PFSK-1 (cell line): Measurements from ENCODE around the gene RBM33.

ENCODE experiments used
- FOXP2 ChIP-seq: optimal IDR thresholded peaks from 2 replicates; pipeline ENCODE3; 2011; ENCODE audit warnings: borderline replicate concordance, control low read depth, inconsistent platforms; ENCODE audit not compliant: insufficient read depth; ENCODE audit errors: extremely low read length, extremely low read depth
- POLR2AphosphoS5 ChIP-seq: IDR thresholded peaks from 2 replicates; pipeline ENCODE4 v1.6.1; 2012; ENCODE audit warnings: low read depth, mild to moderate bottlenecking, control low read depth, low read length, moderate library complexity
- SIN3A ChIP-seq: IDR thresholded peaks from 2 replicates; pipeline ENCODE4 v1.6.1; 2012; ENCODE audit warnings: mild to moderate bottlenecking, low read length, moderate library complexity, borderline replicate concordance; ENCODE audit not compliant: insufficient read depth
- TAF1 ChIP-seq: IDR thresholded peaks from 2 replicates; pipeline ENCODE4 v1.6.1; 2012; ENCODE audit warnings: low read length, control low read depth, borderline replicate concordance; ENCODE audit not compliant: insufficient read depth
- TF ChIP-seq, protein P1 (sequence below), 2 experiments: IDR thresholded peaks; 2 replicates each; pipeline versions ENCODE4 v1.6.1 to v1.8.0; 2011 to 2012; ENCODE audit warnings: low read depth in 2 of 2, low read length in 2 of 2, control low read depth in 1 of 2, inconsistent platforms in 1 of 2, mild to moderate bottlenecking in 1 of 2, moderate library complexity in 1 of 2; ENCODE audit not compliant: insufficient read depth in 1 of 2

Gene RBM33

DNA sequence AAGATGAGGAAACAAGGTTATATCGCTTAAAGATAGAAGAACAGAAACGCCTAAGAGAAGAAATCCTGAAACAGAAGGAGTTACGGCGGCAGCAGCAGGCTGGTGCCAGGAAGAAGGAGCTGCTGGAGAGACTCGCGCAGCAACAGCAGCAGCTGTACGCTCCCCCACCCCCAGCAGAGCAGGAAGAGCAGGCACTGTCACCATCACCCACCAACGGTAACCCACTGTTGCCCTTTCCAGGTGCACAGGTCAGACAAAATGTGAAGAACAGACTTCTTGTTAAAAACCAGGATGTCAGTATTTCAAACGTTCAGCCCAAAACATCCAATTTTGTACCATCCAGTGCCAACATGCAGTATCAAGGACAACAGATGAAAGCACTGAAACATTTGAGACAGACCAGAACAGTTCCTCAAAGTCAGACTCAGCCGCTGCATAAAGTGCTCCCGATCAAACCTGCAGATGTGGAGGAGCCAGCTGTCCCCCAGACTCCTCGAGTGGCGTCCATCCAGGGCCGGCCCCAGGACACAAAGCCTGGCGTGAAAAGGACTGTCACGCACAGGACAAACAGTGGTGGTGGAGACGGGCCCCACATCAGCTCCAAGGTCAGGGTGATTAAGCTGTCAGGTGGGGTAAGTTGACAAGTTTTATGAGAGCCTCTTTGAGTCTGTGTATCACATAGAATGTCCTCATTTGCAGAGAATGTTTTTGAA lies 100.7 kb downstream of the RBM33 start:
- TF ChIP-seq, protein P1, sequence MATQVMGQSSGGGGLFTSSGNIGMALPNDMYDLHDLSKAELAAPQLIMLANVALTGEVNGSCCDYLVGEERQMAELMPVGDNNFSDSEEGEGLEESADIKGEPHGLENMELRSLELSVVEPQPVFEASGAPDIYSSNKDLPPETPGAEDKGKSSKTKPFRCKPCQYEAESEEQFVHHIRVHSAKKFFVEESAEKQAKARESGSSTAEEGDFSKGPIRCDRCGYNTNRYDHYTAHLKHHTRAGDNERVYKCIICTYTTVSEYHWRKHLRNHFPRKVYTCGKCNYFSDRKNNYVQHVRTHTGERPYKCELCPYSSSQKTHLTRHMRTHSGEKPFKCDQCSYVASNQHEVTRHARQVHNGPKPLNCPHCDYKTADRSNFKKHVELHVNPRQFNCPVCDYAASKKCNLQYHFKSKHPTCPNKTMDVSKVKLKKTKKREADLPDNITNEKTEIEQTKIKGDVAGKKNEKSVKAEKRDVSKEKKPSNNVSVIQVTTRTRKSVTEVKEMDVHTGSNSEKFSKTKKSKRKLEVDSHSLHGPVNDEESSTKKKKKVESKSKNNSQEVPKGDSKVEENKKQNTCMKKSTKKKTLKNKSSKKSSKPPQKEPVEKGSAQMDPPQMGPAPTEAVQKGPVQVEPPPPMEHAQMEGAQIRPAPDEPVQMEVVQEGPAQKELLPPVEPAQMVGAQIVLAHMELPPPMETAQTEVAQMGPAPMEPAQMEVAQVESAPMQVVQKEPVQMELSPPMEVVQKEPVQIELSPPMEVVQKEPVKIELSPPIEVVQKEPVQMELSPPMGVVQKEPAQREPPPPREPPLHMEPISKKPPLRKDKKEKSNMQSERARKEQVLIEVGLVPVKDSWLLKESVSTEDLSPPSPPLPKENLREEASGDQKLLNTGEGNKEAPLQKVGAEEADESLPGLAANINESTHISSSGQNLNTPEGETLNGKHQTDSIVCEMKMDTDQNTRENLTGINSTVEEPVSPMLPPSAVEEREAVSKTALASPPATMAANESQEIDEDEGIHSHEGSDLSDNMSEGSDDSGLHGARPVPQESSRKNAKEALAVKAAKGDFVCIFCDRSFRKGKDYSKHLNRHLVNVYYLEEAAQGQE (IDR thresholded peaks at IDR 0.05; ENCODE audit: insufficient read depth in 1 of 2, low read depth in 2 of 2, low read length in 2 of 2) = no peak
- TF ChIP-seq FOXP2 (no peak), POLR2AphosphoS5 (no peak), SIN3A (no peak), TAF1 (no peak)

DNA sequence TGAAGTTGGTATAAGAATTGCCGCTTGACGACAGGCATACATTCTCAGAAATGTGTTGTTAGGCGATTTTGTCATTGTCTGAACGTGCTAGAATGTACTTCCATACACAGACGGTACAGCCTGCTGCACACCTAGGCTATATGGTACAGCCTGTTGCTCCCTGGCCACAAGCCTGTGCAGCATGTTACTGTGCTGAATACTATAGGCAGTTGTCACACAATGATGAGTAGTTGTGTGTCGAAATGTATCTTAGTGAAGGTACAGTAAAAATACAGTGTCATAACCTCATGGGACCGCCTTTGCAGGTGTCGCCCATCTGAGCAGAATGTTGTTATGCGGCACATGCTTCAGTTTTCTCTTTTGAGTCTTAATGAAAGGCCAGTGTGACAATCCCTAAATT lies 101.3 kb downstream of the RBM33 start:
- TF ChIP-seq TAF1 = no peak
- TF ChIP-seq FOXP2 = no peak
- no peak for TF ChIP-seq SIN3A
- TF ChIP-seq, protein P1 (IDR thresholded peaks at IDR 0.05; ENCODE audit: insufficient read depth in 1 of 2, low read depth in 2 of 2, low read length in 2 of 2) = no peak
- no peak for TF ChIP-seq POLR2AphosphoS5

DNA sequence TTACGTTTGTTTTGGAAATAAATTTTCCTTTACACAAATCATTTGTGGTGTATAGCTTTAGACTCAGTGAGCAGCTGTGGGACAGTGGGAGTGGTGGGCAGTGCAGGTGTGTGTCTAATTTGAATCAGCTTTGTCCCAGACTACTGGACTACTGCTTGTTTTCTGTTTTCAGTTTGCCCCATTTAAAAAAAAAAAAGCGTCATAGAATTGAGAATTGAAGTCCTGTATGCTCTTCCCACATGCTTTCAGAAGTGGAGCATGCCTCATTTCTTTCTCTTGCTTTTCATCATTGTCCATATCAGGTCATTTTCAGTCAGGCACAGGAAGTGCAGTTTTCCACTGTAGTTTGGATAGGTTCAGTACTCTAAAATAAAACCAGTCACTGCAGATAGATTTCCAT lies 101.7 kb downstream of the RBM33 start:
- TF ChIP-seq, protein P1 (IDR thresholded peaks at IDR 0.05; ENCODE audit: insufficient read depth in 1 of 2, low read depth in 2 of 2, low read length in 2 of 2) = no peak
- TF ChIP-seq SIN3A (no peak), TAF1 (no peak), POLR2AphosphoS5 (no peak), FOXP2 (no peak)

DNA sequence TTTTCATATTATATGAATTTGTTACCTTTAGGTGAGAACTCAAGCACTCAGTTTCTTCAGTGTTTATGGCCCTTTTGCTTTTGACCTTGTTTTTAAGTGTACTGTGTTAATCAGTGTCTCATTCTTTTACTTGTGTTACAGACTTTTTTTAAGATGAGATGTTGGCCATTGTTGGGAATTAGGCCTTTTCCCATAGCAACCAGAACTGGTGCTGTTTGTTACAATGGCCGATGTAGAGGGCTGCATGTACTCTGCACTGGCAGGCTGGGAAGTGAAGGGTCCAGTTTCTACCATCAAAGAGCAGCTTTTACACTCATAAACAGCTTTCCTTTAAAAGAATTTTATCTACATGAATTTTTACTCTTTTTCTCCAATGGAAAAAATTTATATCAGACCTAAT lies 102.7 kb downstream of the RBM33 start:
- TF ChIP-seq SIN3A = no peak
- TF ChIP-seq FOXP2 = no peak
- TF ChIP-seq, protein P1 (IDR thresholded peaks at IDR 0.05; ENCODE audit: insufficient read depth in 1 of 2, low read depth in 2 of 2, low read length in 2 of 2) = no peak
- no peak for TF ChIP-seq POLR2AphosphoS5

DNA sequence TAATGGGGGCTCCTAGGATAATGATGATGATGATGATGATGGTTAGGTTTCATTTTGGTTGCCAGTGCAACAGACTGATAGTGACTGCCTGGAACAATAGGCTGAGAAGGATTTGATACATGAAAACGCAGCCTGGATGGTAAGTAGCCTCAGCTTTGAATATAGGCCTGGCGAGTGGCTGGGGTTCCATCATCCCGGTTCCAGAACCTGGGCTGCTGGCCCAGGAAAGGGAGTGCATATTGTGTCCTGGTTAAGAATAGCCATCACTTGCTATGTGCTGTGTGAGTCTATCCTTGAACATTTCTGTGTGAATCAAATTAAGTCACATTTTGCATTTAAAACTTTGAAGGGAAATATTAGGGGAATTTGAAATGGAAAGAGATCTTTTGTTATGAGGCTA lies 105.1 kb downstream of the RBM33 start:
- TF ChIP-seq, protein P1 (IDR thresholded peaks at IDR 0.05; ENCODE audit: insufficient read depth in 1 of 2, low read depth in 2 of 2, low read length in 2 of 2) = no peak
- no peak for TF ChIP-seq POLR2AphosphoS5
- TF ChIP-seq FOXP2 = no peak
- no peak for TF ChIP-seq SIN3A
- no peak for TF ChIP-seq TAF1
